Skeletal muscle satellite cell (primary cell): ENCODE results near the gene NEK2.
"Not testable (repeated sequence)": the region's sequence is repeated elsewhere in the genome, so short reads cannot be mapped to it uniquely, and the experiment has no call there.

Source experiments
- H3K27me3 ChIP-seq: 2 replicates; pipeline ENCODE4 v1.7.0; 2013; ENCODE audit warnings: low read length; ENCODE audit not compliant: control insufficient read depth, insufficient read depth
- H3K36me3 ChIP-seq: 2 replicates; pipeline ENCODE4 v1.7.0; 2013; ENCODE audit warnings: mild to moderate bottlenecking, control low read depth, low read length; ENCODE audit not compliant: insufficient read depth
- H3K4me1 ChIP-seq: 2 replicates; pipeline ENCODE4 v1.7.0; 2013; ENCODE audit warnings: low read length; ENCODE audit not compliant: control insufficient read depth, insufficient read depth
- H3K4me2 ChIP-seq: 2 replicates; pipeline ENCODE4 v1.7.0; 2013; ENCODE audit warnings: mild to moderate bottlenecking, low read length
- H3K4me3 ChIP-seq: 2 replicates; pipeline ENCODE4 v1.7.0; 2013; ENCODE audit warnings: low read length
- H3K9ac ChIP-seq: 2 replicates; pipeline ENCODE4 v1.7.0; 2013; ENCODE audit warnings: mild to moderate bottlenecking, low read depth, low read length, moderate library complexity
- H3K9me3 ChIP-seq: replicated peaks from 2 replicates; pipeline ENCODE4 v1.7.0; 2013; ENCODE audit warnings: mild to moderate bottlenecking, control low read depth, low read length

Gene NEK2

DNA sequence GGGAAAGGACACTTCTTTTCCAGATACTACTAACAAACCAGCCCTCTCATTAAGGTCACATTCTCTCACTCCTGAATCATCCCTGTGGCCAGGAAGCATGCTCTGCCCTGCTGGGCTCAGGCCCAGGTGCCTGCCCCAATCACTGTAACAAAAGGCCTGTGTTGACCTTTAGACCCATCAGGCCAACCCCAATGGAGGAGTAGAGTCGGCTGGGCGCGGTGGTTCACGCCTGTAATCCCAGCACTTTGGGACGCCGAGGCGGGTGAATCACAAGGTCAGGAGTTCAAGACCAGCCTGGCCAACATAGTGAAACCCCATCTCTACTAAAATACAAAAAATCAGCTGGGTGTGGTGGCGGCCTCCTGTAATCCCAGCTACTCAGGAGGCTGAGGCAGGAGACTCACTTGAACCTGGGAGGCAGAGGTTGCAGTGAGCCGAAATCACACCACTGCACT lies 38.8 kb downstream of the NEK2 start:
- H3K4me3 ChIP-seq, H3K4me2 ChIP-seq, H3K36me3 ChIP-seq, H3K9me3 ChIP-seq, H3K27me3 ChIP-seq, H3K9ac ChIP-seq: not testable (repeated sequence)
- H3K4me1 ChIP-seq, result peaks cover 44% of the 10 kb centered on the region

DNA sequence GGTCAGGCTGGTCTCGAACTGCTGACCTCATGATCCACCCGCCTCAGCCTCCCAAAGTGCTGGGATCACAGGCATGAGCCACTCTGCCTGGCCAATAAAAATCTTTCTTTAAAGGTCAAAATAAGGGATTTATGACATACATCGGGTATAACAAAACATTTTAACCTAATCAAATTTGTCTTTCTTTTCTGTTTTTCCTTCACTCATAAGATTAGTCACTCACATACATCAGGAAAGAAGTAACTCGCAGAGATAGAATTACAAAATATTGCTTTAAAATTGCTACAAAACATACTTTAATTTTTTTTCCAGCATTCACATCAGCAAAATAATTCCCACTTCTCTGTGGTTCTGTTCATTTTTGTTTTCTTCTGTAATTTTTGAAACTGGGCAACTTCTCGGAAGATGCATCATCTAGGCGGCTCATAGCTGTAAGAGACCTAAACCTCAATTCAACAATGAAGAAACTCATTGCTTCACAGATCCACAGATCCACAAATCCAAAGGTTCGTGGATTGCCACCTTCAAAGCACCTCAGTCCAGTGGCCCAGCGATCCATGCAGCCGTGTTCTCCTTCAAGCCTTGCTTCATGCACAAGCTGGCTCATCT lies 39.7 kb downstream of the NEK2 start:
- no peak overlapping the region for H3K4me3 ChIP-seq

DNA sequence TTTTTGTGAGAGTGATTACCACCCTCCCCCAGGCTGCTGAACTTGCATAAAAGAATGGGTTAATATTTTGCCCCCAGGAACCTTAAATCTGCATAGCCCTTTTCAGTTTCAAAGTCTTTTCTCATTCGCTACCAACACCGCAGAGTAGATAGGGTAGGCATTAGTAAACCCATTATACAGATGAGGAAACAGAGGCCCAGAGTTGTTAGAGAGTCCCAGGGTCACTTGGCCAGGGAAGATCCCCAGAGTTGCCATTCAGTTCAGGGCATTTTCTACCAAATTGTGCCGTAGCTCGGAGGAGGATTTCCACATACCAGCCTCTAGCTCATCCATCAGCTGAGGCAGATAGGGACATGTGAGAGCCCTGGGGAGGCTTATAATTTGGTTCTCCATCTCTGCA lies 40.5 kb downstream of the NEK2 start:
- Histone ChIP-seq H3K4me1 (peaks cover 40% of the 10 kb centered on the region), H3K4me3 (no peak overlapping the region), H3K9me3 (no peaks in the 10 kb centered on the region), H3K4me2 (no peak overlapping the region), H3K9ac (no peak overlapping the region), H3K27me3 (no peaks in the 10 kb centered on the region), H3K36me3 (no peaks in the 10 kb centered on the region)

More for the DNA sequence above, 39.7 kb downstream of the NEK2 start:
- no peaks in the 10 kb centered on the region for H3K36me3 ChIP-seq
- no peak overlapping the region for H3K9ac ChIP-seq
- no peaks in the 10 kb centered on the region for H3K9me3 ChIP-seq
- H3K4me2 ChIP-seq, result no peak overlapping the region
- peaks cover 44% of the 10 kb centered on the region for H3K4me1 ChIP-seq
- H3K27me3 ChIP-seq, result no peaks in the 10 kb centered on the region

DNA sequence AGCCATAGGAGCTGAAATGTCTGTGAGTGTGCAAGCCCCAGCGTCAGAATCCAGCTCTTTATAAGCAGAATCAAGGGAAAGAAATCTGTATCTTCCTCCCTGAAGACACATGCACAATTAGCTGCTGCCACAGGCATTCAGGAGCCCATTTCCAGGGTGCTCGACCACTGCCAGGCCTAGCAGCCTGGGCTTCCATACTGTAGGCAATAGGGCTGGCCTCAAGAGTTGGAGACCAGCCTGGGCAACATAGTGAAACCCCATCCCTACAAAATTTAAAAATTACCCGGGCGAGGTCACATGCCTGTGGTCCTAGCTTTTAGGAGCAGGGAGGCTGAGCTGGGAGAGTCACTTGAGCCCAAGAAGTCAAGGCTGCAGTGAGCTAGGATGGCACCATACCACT lies 41.0 kb downstream of the NEK2 start:
- no peaks in the 10 kb centered on the region for H3K27me3 ChIP-seq
- H3K4me2 ChIP-seq, result no peak overlapping the region
- no peak overlapping the region for H3K9ac ChIP-seq
- no peaks in the 10 kb centered on the region for H3K36me3 ChIP-seq
- H3K9me3 ChIP-seq, result no peaks in the 10 kb centered on the region
- peaks cover 35% of the 10 kb centered on the region for H3K4me1 ChIP-seq
- no peak overlapping the region for H3K4me3 ChIP-seq

DNA sequence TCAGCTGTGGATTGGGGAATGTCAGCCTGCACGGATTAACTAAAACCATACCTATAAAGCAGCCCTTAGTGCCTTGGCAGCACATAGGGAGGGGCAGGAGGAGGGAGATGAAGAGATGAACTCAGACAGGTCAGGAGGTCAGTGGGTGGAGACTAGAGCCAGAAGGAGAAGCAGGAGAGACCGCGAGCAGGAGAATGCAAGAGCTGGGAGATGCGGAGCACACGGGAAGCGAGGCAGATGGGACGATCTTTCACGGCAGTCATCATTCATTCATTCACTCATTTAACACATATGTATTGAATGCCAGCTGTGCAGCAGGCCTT lies 41.9 kb downstream of the NEK2 start:
- Histone ChIP-seq H3K4me1 (peaks cover 27% of the 10 kb centered on the region), H3K4me2 (no peak overlapping the region), H3K4me3 (no peak overlapping the region), H3K9me3 (no peaks in the 10 kb centered on the region), H3K36me3 (no peaks in the 10 kb centered on the region), H3K27me3 (peaks cover 5% of the 10 kb centered on the region), H3K9ac (peak overlapping the region; percentile 45)

DNA sequence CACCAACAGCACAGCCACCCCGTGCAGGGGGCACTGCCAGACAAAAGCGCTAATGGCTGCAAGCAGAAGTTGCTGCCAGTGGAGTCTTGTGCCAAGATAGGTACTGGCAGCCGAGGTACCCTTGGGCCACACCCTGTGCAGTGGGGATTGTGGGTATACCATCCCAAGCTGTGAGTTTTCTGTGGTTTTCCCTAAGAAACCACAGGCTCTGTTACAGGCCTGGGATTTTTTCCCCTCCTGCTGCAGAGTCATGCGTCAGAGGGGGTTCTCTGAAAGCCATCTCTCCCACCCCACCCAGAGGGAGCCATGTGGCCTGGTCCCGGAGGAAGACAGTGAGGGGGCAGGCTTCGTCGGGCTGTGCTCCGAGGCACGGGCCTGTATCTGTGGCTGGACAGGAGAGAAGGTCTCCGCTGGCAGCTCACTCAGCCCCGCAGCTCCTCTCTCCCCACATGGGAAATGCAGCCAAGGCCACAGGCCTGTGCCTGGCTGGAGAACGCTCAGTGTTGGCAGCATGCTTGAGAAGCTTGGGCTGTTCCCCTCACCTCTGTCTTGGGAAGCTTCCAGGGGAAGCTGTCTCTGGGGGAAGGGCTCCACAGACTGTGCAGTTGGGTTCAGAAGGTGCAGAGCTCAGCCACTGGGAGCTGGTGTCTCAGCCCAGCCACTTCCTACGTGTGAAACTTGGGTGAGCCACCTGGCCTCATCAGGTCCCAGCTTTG lies 42.5 kb downstream of the NEK2 start:
- Histone ChIP-seq H3K9ac (peak overlapping the region; percentile 45), H3K9me3 (no peaks in the 10 kb centered on the region), H3K4me2 (no peak overlapping the region), H3K4me3 (no peak overlapping the region), H3K27me3 (peaks cover 8% of the 10 kb centered on the region), H3K36me3 (no peaks in the 10 kb centered on the region), H3K4me1 (peaks cover 25% of the 10 kb centered on the region)

DNA sequence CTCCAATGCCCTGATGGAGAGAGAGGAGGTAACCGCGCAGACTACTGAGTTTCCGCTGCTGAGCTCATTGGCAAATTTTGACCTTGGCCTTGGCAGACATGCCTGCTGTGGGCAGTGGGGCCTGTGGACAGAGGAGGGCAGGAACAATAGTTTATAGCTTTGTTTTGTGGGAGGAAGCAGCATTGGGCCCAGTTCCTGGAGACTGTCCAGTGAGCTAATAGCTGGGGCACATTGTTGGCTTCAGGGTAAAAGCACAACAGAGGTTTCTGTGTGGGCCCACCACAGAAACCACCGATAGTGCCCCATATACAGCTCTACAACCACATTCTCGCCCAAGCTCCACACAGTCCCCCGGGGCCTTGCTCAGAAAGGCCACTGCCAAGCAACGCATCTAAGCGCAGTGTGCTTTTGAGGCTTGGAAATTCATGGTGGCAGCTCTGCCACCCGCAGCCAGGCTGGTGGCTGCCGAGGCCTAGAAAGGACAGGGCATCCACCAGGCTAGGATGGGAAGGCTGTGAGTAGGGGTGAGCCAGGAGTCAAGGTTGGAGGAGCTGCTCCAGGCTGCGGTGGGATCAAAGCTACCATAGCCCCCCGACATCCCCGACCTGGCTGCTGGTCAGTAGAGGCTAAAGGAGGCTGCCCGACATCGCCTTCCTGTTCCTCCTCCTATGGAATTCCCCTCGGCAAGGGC lies 43.2 kb downstream of the NEK2 start:
- no peaks in the 10 kb centered on the region for H3K9me3 ChIP-seq
- H3K9ac ChIP-seq, result no peak overlapping the region
- no peaks in the 10 kb centered on the region for H3K36me3 ChIP-seq
- H3K27me3 ChIP-seq, result peaks cover 8% of the 10 kb centered on the region
- H3K4me1 ChIP-seq, result peaks cover 25% of the 10 kb centered on the region
- H3K4me2 ChIP-seq, result no peak overlapping the region
- no peak overlapping the region for H3K4me3 ChIP-seq

DNA sequence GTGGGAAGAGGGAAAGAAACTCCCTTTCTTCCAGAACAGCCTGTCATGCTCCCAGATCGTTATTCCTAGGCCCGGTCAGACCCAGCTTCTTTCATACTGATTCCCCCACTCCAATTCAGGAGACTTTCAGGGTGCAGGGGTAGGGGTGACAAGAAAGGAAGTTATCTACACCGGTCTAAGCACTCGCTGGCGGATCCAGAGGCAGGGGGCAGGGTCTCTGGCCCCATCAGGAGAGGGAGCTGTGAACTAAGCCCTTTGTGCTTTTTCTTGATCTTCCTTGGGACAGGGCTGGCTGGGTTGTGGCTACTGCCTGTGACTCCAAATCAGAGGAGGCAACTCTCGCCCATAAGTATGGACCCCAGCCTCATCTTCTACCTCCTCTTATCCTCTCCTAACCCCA lies 44.3 kb downstream of the NEK2 start:
- H3K9me3 ChIP-seq, result no peaks in the 10 kb centered on the region
- peaks cover 20% of the 10 kb centered on the region for H3K4me1 ChIP-seq
- no peaks in the 10 kb centered on the region for H3K36me3 ChIP-seq
- H3K4me3 ChIP-seq, result no peak overlapping the region
- H3K27me3 ChIP-seq, result peaks cover 8% of the 10 kb centered on the region
- H3K4me2 ChIP-seq, result no peak overlapping the region
- H3K9ac ChIP-seq, result no peak overlapping the region

DNA sequence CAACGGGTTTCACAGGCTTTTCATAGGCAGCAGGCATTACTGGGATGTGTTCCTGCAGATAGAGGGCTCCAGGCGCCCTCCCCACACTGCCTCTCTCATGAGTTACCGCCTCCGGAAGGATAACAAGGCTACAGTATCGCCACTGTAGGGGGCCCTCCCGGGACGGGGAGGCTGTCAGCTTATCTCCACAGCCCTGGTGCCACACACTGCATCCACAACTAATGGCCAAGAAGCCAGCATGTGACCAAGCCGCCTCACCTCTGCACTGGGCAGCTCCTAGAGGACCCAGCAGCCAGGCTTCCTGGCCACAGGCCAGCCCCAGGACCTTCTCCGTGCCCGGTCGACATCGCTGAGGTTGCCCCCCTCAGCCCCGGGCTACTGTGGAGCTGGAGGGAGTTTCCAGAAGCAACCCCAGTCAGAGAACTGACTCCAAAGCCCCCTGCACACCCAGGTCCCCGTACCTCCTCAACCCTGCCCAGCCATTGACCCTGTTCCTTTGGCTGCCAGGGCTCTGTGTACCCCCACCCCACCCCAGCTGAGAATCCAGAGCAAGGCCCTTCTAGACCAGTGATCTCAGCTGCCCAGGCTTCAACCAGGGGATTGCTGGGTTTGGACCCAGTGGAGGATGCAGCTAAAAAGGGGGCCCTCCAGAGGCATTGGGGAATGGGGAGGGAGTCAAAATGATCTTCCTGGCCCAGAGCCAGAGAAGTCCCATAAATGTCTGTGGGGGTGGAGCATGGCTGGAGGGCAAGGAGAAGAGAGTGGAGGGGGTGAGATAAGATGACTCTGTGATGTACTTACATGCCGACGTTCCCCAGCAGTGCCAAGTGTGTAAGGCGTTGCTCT lies 45.0 kb downstream of the NEK2 start:
- peaks cover 8% of the 10 kb centered on the region for H3K27me3 ChIP-seq
- no peak overlapping the region for H3K4me3 ChIP-seq
- no peaks in the 10 kb centered on the region for H3K36me3 ChIP-seq
- H3K4me2 ChIP-seq, result no peak overlapping the region
- peaks cover 17% of the 10 kb centered on the region for H3K4me1 ChIP-seq
- H3K9me3 ChIP-seq, result no peaks in the 10 kb centered on the region
- no peak overlapping the region for H3K9ac ChIP-seq

DNA sequence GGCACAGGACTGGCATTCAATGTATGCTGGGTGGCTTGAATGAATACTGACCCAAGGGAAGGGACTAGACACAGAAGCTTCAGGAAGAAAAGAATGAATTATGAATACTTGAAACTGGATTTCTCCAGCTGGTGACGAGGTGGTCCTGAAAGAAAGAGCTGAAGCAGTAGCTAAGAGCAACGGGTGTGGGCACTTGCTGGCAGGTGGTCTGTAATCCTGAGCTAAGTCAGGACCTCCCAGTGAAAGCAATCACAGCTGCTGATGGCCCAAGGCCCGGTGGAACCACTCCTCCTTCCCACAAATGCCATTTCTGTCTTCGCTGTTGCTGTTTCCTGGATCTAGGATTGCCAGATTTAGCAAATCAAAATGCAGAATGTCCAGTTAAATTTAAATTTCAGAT lies 47.0 kb downstream of the NEK2 start:
- H3K4me1 ChIP-seq, result peaks cover 15% of the 10 kb centered on the region
- H3K4me2 ChIP-seq, result no peak overlapping the region
- no peaks in the 10 kb centered on the region for H3K36me3 ChIP-seq
- no peaks in the 10 kb centered on the region for H3K9me3 ChIP-seq
- H3K27me3 ChIP-seq, result peaks cover 8% of the 10 kb centered on the region
- no peak overlapping the region for H3K9ac ChIP-seq
- no peak overlapping the region for H3K4me3 ChIP-seq

DNA sequence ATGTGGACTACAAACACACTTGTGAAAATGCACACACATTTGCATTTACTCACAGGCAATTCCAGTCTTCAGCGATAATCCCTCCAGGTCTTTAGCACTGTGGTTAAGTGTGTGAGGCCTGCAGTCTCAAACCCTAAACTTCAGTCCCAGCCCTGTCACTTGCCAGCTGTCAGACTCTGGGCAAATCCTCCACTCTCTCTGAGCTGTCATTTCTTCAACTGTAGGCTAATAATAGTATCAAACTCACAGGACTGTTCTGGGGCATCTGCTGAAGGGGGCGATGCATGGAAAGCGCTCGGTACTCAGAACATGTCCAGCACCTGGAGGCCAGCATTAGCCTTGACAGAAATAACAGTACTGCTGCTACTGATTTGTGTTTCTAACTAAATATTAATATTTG lies 48.2 kb downstream of the NEK2 start:
- Histone ChIP-seq H3K4me2 (no peak overlapping the region), H3K27me3 (peaks cover 8% of the 10 kb centered on the region), H3K9me3 (no peaks in the 10 kb centered on the region), H3K4me1 (peaks cover 4% of the 10 kb centered on the region), H3K4me3 (no peak overlapping the region), H3K9ac (no peak overlapping the region), H3K36me3 (no peaks in the 10 kb centered on the region)
